ENCODE results near the gene HSD3B7.

Gene HSD3B7

GRCh38 chr16:30957456-30958174, 27.4 kb upstream of the HSD3B7 start, which contains the start of gene SETD1A:
SETD1A (plus strand) TSS chr16:30957754; CDS start chr16:30958732, 978 bp downstream.
- DNase-seq (ENCODE audit: low spot score), result peak; percentile 98

GRCh38 chr16:30958175-30959079, 26.6 kb upstream of the HSD3B7 start:
- DNase-seq (ENCODE audit: low spot score), result peak; percentile 80

- no peak for DNase-seq (ENCODE audit: low spot score)
Observed at GRCh38 chr16:30961384-30961783, 23.6 kb upstream of the HSD3B7 start.

GRCh38 chr16:30963925-30964511, 21.0 kb upstream of the HSD3B7 start:
- no peak for DNase-seq (ENCODE audit: low spot score)

GRCh38 chr16:30964574-30965226, 20.3 kb upstream of the HSD3B7 start:
- no peak for DNase-seq (ENCODE audit: low spot score)

- DNase-seq (ENCODE audit: low spot score), result no peak
Observed at GRCh38 chr16:30965436-30965835, 19.6 kb upstream of the HSD3B7 start.

GRCh38 chr16:30966033-30966619, 18.9 kb upstream of the HSD3B7 start:
- DNase-seq (ENCODE audit: low spot score), result no peak

GRCh38 chr16:30967795-30968194, 17.2 kb upstream of the HSD3B7 start:
- DNase-seq (ENCODE audit: low spot score), result no peak

- no peak for DNase-seq (ENCODE audit: low spot score)
Observed at GRCh38 chr16:30969246-30969842, 15.7 kb upstream of the HSD3B7 start.

GRCh38 chr16:30971298-30971697, 13.7 kb upstream of the HSD3B7 start:
- DNase-seq (ENCODE audit: low spot score), result no peak

GRCh38 chr16:30972872-30973271, 12.1 kb upstream of the HSD3B7 start:
- no peak for DNase-seq (ENCODE audit: low spot score)

- no peak for DNase-seq (ENCODE audit: low spot score)
Observed at GRCh38 chr16:30974348-30974747, 10.7 kb upstream of the HSD3B7 start.

GRCh38 chr16:30976486-30976885, 8.5 kb upstream of the HSD3B7 start:
- DNase-seq (ENCODE audit: low spot score), result no peak

GRCh38 chr16:30977502-30977901, 7.5 kb upstream of the HSD3B7 start:
- no peak for DNase-seq (ENCODE audit: low spot score)

- no peak for DNase-seq (ENCODE audit: low spot score)
Observed at GRCh38 chr16:30979170-30980022, 5.6 kb upstream of the HSD3B7 start.

- no peak for DNase-seq (ENCODE audit: low spot score)
Observed at GRCh38 chr16:30980023-30980371, 5.0 kb upstream of the HSD3B7 start.

GRCh38 chr16:30980434-30980833, 4.6 kb upstream of the HSD3B7 start:
- no peak for DNase-seq (ENCODE audit: low spot score)

- no peak for DNase-seq (ENCODE audit: low spot score)
Observed at GRCh38 chr16:30980959-30981358, 4.0 kb upstream of the HSD3B7 start.

GRCh38 chr16:30982548-30983288, 2.3 kb upstream of the HSD3B7 start:
- DNase-seq (ENCODE audit: low spot score), result no peak
